ENCODE data around the gene CABCOCO1. TPM values are rescaled to one million over a fixed set of nuclear protein-coding genes. Genes with fewer than 3 reads are reported as not detected.
A peak's percentile ranks its signal among the peaks of the same experiment; 100 is the strongest.

The CABCOCO1 gene
- polyA plus RNA-seq, 1 donor (not counting 4 experiments of a cell fraction or from before 2014, with no cell fraction given): 0.17 TPM

- dilution Hi-C loops (cut with MboI; ENCODE audit: extremely low pct_ligation_motif_present, low sequenced_read_pairs): no loop called here
- TF ChIP-seq CTCF (optimal IDR thresholded peaks at IDR 0.05 in 1 of 3, IDR thresholded peaks at IDR 0.05 in 1 of 3, conservative IDR thresholded peaks at IDR 0.05 in 1 of 3; ENCODE audit: extremely low read depth in 1 of 3, insufficient read depth in 2 of 3, low read length in 3 of 3) (no peak), EZH2 (IDR thresholded peaks at IDR 0.05; ENCODE audit: low read length) (no peak)
- no peak overlapping the region for H3K27ac ChIP-seq (ENCODE audit: control insufficient read depth, insufficient read depth, low read length)
These were observed 86.6 kb downstream of the CABCOCO1 start for GRCh38 chr10:61749291-61749690.

GRCh38 chr10:61750943-61751471 lies 88.3 kb downstream of the CABCOCO1 start:
- Histone ChIP-seq H3K27me3 (ENCODE audit: control insufficient read depth, extremely low read depth, insufficient read depth, low read length) (no peaks in the 10 kb centered on the region), H3K79me2 (ENCODE audit: control insufficient read depth, insufficient read depth, low read length) (no peaks in the 10 kb centered on the region), H3K9ac (ENCODE audit: control insufficient read depth, extremely low read depth, insufficient read depth, low read length) (no peak overlapping the region), H3K36me3 (ENCODE audit: control insufficient read depth in 2 of 2, extremely low read depth in 1 of 2, insufficient read depth in 2 of 2, low read length in 2 of 2) (no peaks in the 10 kb centered on the region), H4K20me1 (ENCODE audit: control insufficient read depth, extremely low read depth, insufficient read depth, low read length) (no peaks in the 10 kb centered on the region), H3K4me2 (ENCODE audit: control insufficient read depth, extremely low read depth, insufficient read depth, low read depth, low read length) (no peak overlapping the region), H2AFZ (ENCODE audit: control insufficient read depth, low read length) (no peak overlapping the region), H3K9me1 (ENCODE audit: control insufficient read depth, extremely low read depth, insufficient read depth, low read length) (no peaks in the 10 kb centered on the region), H3K9me3 (ENCODE audit: control insufficient read depth, low read depth, low read length) (no peaks in the 10 kb centered on the region), H3K4me1 (ENCODE audit: control insufficient read depth, extremely low read depth, insufficient read depth, low read length) (peaks cover 38% of the 10 kb centered on the region), H3K27ac (ENCODE audit: control insufficient read depth, insufficient read depth, low read length) (no peak overlapping the region), H3K4me3 (ENCODE audit: control insufficient read depth in 2 of 3, extremely low read depth in 1 of 3, insufficient read depth in 2 of 3, low read depth in 1 of 3, low read length in 3 of 3) (no peak overlapping the region)
- peak; percentile 11 for DNase-seq (ENCODE audit: low read depth, low spot score)
- peak; percentile 94 to 97 (median 94) for TF ChIP-seq CTCF (optimal IDR thresholded peaks at IDR 0.05 in 1 of 3, IDR thresholded peaks at IDR 0.05 in 1 of 3, conservative IDR thresholded peaks at IDR 0.05 in 1 of 3; ENCODE audit: extremely low read depth in 1 of 3, insufficient read depth in 2 of 3, low read length in 3 of 3)
- no peak for TF ChIP-seq EZH2 (IDR thresholded peaks at IDR 0.05; ENCODE audit: low read length)
- dilution Hi-C loops (cut with MboI; ENCODE audit: extremely low pct_ligation_motif_present, low sequenced_read_pairs): no loop called here
- FAIRE-seq: peak; percentile 90

More at GRCh38 chr10:61749291-61749690, 86.6 kb downstream of the CABCOCO1 start:
- Histone ChIP-seq H3K9me3 (ENCODE audit: control insufficient read depth, low read depth, low read length) (no peaks in the 10 kb centered on the region), H3K4me1 (ENCODE audit: control insufficient read depth, extremely low read depth, insufficient read depth, low read length) (peaks cover 26% of the 10 kb centered on the region), H2AFZ (ENCODE audit: control insufficient read depth, low read length) (no peak overlapping the region), H3K4me3 (ENCODE audit: control insufficient read depth in 2 of 3, extremely low read depth in 1 of 3, insufficient read depth in 2 of 3, low read depth in 1 of 3, low read length in 3 of 3) (no peak overlapping the region), H3K9me1 (ENCODE audit: control insufficient read depth, extremely low read depth, insufficient read depth, low read length) (no peaks in the 10 kb centered on the region), H3K27me3 (ENCODE audit: control insufficient read depth, extremely low read depth, insufficient read depth, low read length) (no peaks in the 10 kb centered on the region), H3K79me2 (ENCODE audit: control insufficient read depth, insufficient read depth, low read length) (no peaks in the 10 kb centered on the region), H3K36me3 (ENCODE audit: control insufficient read depth in 2 of 2, extremely low read depth in 1 of 2, insufficient read depth in 2 of 2, low read length in 2 of 2) (no peaks in the 10 kb centered on the region), H4K20me1 (ENCODE audit: control insufficient read depth, extremely low read depth, insufficient read depth, low read length) (no peaks in the 10 kb centered on the region), H3K4me2 (ENCODE audit: control insufficient read depth, extremely low read depth, insufficient read depth, low read depth, low read length) (no peak overlapping the region), H3K9ac (ENCODE audit: control insufficient read depth, extremely low read depth, insufficient read depth, low read length) (no peak overlapping the region)
- FAIRE-seq (no peak), DNase-seq (ENCODE audit: low read depth, low spot score) (no peak)
